HG02678 (cell line): ENCODE data around the gene MGMT.
A peak's percentile ranks its signal among the peaks of the same experiment; 100 is the strongest.

Experiments
- ATAC-seq: cut with Tn5 transposase; IDR thresholded peaks from one replicate; pipeline ENCODE4 v1.9.1; 2021; ENCODE audit warnings: mild to moderate bottlenecking, moderate library complexity; ENCODE audit not compliant: unreplicated experiment

MGMT gene

DNA sequence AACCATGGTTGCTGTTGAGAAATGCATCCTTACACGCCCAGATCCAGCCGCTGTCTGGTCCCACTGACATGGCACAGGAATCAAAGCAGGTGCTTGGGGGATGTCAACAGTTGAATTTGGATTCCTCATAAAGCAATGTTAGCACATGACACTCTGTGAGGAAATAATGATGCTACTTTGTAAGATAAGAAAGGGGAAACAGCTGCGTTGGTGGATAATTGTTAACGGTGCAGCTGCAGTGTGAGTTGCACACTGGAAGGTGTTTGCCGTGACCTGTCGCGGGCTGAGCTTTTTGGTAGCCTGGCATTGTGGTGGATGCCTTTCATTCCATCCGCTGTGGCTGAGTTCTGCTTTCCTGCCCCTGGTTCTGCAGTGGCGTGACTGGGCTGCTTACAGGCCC is 113.9 kb downstream of the MGMT start:
- no peak for ATAC-seq

DNA sequence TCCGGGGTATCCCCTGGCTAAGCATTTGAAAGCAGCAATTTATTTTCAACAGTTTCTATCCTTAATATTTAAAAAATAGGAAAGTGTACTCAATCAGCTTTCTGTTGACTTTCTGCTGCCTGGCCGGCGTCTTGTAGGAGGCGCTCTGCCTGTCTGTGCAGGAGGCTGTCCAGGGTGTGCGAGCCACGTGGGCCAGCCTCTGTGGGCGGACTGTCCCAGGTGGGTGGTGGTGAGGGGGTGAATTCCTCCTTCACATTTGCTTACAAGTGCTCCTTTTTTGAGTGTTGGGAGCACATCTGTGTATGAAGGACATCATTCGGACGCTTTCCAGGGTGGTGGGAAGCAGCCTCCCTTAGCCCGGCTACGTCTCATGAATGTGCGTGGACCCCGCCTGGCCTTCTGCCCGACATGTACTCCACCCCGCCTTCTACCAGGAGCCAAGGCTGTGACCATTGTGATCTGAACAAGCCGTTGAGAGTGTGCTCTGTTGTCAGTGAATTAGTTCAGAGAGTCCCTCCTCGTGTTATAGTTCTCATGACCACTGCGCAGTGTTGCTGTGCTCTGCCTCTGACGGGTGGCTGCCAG is 114.9 kb downstream of the MGMT start:
- ATAC-seq: no peak

DNA sequence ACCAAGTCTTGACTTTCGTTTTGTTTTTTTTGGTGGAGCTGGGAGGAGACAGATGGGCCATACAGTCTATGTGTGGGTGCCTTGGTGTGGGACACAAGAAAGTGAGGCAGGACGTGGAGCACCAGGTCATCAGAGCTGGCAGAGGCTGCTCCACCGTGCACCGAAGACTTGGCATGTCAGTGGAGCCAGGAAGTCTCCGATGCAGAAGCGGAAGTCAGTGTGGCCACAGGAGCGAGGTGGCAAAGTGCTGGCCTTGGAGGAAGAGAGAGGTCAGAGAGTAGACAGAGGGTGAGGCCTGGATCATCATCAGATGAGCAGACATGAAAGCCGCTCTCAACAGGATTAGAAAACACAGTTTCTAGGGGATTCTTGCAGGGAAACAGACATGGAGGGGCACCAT is 116.8 kb downstream of the MGMT start:
- ATAC-seq: no peak

DNA sequence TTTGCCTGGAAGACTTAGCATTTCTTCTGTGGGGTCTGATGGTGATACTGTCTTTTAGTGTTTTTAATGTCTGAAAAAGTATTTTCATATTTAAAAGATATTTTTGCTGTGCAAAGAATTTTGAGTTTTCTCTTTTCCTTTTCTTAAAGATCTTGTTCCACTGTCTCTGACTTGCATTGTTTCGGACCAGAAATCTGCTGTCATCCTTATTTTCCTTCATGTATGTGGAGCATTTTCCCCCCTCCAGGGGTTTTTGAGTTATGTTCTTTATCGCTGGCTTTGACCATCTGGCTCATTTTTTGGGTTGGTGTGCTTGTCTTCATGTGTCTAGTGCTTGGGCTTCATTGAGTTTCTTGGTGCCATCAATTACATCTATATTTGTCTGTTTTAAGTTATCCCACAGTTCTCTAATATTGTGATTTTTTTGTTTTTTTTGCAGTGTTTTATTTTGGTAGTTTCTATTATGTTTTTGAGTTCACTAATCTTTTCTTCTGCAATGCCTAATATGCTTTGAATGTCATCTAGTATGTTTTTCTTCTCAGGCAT is 119.9 kb downstream of the MGMT start:
- ATAC-seq: no peak

DNA sequence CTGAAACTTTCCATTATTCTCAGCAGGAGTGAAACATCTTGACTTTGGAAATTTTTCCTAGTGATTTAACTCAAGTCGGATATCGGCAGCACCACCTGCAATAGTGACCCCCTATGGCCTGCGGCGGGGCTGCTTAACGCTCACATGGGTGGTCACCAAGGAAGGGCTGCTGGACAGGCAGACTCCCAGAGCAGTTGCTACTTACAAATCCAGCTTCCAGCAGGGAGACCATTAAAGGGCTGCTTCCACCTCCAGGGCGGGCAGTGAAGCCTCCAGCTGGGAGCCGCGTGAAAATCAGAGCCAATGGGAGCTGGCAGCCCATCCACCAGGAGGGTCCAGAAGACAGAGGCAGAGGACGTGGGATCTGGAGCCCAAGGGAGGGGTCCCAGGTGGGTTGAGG is 122.5 kb downstream of the MGMT start:
- no peak for ATAC-seq

DNA sequence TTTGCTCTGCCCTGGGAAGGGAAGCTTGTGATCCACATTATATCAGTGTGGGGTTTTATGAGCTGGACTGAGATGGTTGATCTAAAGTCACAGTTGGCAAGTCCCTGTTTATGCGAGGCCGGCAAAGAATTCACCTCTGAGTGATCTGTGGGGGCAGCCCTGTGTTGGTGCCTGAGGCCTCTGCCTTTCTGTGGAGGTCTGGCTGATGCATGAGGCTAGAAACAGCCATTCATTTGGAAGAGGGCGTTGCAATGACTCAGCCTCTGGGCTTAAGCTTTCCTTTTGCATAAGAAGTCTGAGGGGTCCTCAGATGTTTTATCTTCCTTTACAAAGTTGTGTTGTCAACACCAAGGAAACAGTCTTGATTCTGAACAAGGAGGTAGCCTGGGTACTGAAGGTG is 126.9 kb downstream of the MGMT start:
- no peak for ATAC-seq

DNA sequence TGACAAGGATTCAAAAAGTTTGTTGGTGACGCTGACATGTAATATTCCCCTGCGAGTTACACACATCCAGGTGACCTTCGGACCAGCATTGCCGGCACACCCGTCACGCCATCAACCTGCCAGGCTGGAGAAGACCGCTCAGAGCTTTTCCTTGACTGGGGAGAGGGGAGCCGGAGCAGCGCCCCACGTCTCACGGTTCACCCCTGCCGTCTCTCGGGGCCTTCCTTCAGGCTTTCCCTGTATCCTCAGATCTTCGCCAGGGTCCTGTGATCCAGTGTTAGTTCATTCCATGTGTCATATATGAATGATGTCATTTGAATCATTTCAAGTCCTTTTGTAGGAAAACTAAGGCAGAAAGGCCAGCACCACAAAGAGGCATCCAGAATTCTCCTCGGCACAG is 127.8 kb downstream of the MGMT start:
- no peak for ATAC-seq

DNA sequence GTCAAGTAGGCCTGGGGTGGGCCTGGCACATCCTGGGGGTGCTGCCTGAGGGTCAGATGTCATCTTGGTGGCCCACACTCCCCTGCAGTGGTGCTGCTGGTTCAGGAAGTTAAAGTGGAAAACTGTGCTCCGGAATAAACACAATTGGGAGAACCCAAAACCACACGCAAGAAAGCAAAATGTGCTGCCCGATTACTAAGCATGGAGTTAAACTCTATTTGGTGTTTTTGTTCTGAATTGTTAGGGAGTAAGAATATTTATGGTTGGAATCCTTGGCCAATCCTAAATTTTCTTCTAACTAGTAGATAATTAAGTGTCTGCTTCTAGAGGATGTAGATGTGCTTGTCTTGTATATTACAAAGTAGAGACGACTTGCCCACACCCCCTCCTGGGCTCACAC is 131.4 kb downstream of the MGMT start:
- ATAC-seq: no peak

DNA sequence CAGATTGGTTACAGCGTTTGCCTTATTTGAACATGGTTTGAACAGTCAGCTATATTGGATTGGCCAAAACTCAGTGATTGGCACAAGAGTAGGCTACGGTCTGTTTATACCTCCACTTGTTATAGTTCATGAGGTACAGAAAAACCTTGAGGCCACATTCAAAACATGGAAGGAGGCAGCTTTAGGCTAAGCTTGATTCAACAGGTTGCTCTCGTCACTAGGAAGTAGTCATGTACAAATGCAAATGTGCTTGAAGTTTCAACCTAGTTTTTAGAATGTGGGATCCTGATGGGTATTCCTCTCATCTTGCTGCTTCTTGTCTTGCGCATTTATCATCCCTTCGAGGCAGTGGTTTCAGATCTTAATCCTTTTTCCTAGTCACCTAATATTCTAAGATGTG is 132.1 kb downstream of the MGMT start:
- no peak for ATAC-seq

DNA sequence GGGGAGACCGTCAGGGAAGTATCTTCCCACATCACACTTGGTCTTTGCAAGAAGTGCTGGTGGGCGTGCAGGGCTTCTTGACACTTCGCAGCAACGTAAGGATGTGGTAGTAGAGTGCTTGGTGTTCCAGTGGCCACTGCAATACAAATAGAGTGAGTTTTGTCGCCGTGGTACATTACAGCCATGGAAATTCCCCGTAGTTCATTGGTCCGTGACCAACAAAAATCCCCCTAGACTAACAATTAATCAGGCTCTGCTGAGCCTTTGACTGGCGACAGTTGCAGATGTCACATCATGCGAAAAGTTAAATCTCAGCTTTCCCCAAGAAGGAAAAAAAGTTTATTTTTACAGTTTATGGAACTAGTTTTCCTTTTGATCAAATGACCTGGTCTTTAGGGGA is 134.7 kb downstream of the MGMT start:
- peak; percentile 68 for ATAC-seq

DNA sequence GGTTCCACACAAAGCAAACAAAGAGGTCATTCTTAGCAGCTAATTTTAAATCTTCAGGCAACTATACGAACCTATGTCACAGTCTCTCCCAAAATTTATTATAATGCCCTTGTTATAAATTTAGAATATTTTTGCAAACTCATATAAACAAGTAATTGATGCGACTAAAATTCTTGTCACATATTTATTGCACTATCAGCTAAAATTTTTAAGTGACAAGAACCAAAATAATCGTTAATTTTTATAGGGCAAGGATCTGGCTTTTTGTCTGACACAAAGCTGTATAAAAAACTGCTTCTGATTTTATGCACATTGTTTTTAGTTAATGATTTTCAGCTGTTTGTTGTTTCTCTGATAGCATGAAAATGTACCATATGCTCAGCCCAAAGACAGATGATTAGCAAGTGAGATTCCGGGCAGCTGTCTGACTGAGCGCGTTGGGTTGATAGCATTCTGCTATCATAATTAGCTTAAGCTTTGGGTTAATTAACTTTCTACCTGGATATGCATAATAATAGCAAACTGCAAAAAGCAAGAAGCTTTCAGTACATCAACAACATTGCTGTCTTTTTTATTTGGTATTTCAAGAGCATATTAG is 136.0 kb downstream of the MGMT start:
- ATAC-seq: no peak

DNA sequence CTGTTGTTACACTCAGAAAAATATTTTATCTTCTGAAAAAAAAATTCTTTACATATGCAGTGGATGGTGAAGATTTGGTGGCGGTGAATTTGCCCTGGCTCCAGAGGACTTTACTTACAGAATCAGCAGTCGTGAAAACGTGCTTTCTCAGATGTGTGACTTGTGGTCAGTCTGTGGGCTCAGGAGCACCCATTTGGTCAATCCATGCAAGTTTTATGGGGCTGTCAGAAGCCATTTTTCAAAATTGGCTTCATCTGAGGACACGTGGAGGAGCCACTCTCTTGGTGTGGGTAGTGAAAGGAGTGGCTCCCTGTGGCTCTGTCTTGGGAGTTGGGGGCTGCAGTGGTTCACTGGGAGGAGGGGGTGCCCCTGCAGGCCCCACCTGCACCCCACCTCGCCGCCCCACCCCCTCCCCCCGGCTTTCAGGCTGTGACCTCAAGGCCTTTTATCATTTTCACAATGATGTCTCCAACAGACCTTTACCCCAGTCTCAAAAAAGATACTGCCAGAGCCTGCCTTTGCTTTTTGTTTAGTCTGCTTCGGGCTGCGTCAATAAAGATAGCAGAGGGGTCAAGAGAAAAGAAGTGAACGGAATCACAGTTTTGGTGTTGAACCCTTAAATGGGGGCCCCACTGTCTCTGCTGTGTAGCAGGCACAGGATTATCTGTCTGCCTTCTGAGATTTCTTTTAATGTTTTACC is 137.4 kb downstream of the MGMT start:
- ATAC-seq: no peak

DNA sequence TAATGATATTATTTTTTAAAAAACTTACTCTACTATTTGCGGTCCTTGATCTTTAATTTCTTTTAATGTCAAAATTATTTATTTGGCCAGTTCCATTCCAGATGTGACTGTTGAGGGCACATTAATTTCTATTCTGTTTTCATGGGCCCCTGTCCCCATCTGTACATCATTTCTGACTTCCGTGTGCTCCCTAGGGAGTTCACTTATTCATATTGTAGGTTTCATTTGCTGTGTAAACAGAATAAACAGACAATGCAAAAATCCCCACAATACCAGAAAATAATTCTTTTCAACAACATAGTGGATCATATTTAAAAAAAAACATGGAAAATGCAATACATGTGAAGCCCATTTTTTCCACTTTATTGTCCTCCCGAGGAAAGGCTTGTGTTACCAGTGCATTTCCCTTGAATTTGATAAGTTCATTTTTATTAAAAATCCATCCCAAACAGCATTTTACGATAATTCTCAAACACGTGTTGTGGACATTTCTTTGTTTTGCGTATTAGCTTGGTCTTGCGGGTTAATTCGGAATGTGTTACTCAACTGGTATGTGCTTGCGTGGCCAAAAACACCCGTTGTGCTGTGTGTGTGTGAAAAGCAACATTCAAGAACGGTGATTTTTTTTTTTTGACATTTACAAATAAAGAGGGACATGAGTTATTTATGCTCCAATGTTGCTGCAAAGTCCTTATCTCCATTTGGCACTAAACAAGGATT is 138.4 kb downstream of the MGMT start:
- no peak for ATAC-seq

DNA sequence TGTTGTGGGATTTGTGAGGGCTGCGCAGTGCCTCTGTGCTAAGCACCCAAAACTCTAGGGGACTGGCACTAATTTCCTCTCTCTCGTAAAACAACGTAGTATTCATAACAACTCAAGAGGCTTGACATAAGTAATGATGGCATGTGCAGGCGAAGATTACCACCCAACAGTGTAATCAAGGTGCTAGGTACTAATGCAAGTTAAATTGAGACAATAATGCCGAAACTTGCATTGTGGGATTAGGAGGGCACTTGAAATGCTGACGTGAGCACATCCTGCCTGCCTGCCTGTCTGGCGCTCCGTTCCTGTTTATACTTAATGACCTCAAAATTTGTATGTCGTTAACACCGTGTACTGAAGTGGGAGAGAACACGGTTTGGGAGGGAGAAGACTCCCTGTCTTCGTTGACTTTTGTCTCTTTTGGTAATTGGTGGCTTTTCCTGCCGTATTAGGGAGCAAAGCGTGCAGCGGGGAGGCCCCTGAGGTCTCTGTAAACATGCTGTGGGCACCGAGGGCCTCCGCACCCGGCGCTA is 139.0 kb downstream of the MGMT start:
- no peak for ATAC-seq

DNA sequence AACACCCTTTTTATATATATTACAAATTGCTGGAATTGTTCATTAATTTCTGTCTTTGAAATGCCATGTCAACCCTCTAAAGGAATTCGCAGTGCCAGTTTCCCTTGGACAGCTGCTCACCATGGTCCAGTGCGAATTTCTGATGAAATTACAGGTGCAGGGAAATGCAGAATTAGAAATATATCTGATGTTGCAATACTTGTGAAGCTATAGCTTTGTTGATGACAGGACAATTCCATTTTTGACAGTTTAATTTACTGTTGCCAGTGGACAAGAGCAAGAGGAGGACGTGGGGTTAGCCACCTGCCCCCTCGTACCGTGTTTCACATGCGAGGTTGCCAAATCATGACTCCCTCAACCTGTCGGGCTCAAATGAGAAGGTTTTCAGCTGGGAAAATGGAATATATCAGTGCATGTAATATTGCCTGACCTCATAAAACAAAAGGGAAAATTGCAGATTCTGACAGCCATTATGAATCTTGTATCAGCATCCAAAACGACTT is 140.6 kb downstream of the MGMT start:
- ATAC-seq: no peak

DNA sequence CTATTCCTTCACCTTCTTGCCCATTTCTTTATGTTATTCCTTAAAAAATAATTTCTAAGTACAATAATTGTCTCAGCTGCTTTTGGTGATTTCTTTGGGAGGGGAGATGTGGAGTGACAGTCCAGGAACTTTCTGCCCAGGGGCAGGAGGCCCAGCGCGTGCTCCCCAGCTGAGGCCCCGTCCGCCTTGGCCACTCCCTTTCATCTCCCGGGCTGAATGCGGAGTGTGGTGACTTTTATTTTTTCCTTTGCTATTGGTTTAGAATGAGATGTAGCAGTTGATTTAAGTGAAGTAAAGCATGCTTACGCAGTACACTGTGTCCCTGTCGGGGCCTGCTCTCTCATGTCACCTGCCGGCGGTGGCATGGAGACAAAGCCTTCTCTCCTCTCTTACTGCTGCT is 141.6 kb downstream of the MGMT start:
- no peak for ATAC-seq

DNA sequence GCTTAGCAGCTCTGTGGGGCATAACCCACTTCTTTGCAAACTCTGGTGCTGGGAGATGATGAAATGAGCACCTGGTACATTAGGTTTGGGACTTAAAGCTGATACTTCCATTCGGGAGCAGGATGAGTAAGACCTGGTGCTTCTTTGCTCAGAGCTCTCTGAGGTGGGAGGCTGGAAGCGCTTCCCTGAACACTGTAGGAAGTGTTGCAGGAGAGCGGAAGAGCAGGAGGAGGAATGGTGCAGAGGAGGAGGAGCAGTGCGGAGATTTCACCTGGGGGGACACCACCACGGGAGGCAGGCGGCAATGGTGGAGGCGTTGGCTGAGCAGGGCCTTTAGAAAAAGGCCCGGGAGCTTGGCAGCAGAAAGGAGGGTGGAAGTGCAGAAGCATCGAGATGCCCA is 142.5 kb downstream of the MGMT start:
- no peak for ATAC-seq

DNA sequence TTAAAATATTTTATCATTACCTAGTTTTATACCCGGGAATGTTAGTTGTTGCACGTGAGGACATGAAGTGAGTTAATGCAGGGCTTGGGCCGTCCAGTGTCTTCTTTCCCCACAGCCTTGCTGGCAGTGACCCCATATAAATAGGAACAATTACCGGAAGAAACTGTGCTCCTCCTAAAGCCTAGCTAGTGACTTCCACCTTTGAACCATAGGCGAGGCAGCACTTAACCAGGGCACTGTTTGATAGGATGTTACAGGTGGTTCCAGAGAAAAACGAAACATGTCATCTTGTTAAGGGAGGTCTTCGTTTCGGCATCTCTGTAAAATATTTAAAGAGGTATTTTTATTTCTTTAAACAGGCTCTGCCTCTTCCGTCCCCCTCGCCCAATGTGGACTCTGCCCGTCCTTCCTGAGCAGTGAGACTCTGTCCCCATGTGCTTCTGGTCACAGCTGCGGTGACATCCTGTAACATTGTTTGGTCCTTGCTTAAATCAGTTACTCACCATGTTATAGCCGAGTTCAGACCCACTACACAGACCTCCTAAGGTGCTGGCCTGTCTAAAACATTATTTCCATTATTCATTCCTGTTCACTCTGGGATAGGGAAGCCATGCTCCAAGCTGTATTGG is 145.6 kb downstream of the MGMT start:
- no peak for ATAC-seq

DNA sequence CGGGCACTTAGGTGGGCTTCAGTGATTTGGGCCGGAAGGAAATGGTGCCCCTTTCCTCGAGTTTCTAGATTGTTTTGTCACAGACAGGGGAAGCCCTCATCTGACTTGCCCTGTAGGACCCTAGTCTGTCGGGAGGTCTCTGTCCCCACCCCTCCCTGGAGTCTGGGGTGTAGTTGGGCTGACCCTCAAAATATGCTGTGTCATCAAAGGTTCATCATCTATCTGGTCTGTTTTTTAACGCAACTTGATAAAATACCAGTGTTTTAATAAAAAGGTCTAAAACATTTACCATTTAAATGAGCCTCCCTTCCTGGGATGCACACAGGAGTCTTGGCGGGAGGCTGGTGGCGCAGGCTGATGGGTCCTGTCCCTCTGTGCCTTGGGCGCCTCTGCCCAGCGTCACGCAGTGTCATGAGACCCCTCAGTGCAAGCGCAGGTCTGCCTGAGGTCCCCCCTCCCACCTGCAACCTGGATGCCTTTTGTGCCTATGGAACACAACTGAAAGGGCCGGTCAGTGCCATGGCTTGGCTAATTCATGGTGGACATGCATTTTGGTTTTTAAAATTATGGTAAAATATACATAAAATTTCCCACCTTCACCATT is 146.4 kb downstream of the MGMT start:
- no peak for ATAC-seq

DNA sequence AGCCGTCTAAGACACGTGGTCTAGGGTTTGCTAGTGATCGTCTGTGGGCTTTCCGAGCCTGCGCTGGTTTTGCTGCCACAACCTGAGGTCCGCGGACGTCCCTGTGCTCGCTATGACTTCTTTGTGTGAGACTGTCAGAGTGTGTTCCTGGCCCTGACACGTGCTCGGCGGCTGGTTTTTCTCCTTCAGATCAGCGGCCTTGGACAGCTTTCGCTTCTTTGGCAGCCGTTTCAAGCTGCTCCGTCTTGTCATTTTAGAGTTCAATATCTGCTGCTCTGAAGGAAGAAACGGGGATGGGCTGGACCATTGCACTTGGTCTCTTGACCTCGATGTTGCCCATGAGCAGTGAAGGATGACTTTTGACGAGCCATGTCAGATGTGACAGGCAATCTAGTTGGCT is 147.3 kb downstream of the MGMT start:
- no peak for ATAC-seq
